ENCODE results near the gene MACROD2. TPM values are rescaled to one million over a fixed set of nuclear protein-coding genes. Genes with fewer than 3 reads are reported as not detected.

The MACROD2 gene
- total RNA-seq, 1 donor from 2014 or later: 0.23 TPM

GRCh38 chr20:14848806-14849205 lies 853.5 kb downstream of the MACROD2 start:
- no peak for DNase-seq (ENCODE audit: low read depth)
- TF ChIP-seq, protein P1, sequence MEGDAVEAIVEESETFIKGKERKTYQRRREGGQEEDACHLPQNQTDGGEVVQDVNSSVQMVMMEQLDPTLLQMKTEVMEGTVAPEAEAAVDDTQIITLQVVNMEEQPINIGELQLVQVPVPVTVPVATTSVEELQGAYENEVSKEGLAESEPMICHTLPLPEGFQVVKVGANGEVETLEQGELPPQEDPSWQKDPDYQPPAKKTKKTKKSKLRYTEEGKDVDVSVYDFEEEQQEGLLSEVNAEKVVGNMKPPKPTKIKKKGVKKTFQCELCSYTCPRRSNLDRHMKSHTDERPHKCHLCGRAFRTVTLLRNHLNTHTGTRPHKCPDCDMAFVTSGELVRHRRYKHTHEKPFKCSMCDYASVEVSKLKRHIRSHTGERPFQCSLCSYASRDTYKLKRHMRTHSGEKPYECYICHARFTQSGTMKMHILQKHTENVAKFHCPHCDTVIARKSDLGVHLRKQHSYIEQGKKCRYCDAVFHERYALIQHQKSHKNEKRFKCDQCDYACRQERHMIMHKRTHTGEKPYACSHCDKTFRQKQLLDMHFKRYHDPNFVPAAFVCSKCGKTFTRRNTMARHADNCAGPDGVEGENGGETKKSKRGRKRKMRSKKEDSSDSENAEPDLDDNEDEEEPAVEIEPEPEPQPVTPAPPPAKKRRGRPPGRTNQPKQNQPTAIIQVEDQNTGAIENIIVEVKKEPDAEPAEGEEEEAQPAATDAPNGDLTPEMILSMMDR (conservative IDR thresholded peaks at IDR 0.05; ENCODE audit: low read depth, low read length): no peak
- H3K4me3 ChIP-seq (ENCODE audit: low read depth, low read length): no peak overlapping the region

- TF ChIP-seq, protein P1 (conservative IDR thresholded peaks at IDR 0.05; ENCODE audit: low read depth, low read length): no peak
- no peak for DNase-seq (ENCODE audit: low read depth)
- H3K4me3 ChIP-seq (ENCODE audit: low read depth, low read length): no peak overlapping the region
Measured at GRCh38 chr20:14853079-14853478, 857.8 kb downstream of the MACROD2 start.

DNA sequence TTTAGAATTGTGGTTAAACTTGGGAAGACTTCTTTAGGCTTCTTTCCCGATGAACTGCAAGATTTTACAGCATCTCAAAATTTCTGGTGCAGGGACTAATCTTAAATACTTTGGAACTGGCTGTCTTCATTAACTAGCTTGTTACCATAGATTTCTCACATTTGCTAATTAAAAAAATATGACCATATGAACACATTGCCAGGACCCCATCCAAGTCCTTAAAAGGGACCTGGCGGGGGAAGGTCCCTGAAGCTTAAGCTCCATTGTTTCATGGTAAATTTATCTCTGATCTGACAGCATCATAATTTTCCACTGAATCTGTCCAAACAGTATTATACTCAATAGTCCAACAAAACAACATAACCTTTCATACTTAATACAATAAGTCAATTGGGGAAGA lies 859.9 kb downstream of the MACROD2 start:
- H3K4me3 ChIP-seq (ENCODE audit: low read depth, low read length): no peak overlapping the region
- TF ChIP-seq, protein P1 (conservative IDR thresholded peaks at IDR 0.05; ENCODE audit: low read depth, low read length): no peak
- no peak for DNase-seq (ENCODE audit: low read depth)

DNA sequence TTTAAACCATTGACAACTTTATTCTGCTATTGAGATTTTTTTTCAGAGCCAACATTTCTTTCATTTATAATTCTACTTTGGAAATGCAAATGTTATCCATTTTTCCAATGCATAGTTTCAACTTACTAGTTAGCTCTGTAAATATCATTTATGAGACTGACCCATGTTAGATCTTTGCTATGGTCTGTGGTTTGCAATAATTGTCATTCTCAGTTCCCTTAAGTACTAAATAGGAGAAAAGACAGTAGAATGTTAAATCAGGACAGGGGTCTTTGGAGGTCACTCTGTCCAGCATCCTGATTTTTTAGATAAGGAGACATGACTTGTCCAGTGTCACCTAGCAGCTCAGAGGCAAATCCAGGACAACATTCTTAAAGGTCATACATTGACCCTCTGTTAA lies 864.3 kb downstream of the MACROD2 start:
- TF ChIP-seq, protein P1 (conservative IDR thresholded peaks at IDR 0.05; ENCODE audit: low read depth, low read length): no peak
- H3K4me3 ChIP-seq (ENCODE audit: low read depth, low read length): no peak overlapping the region
- no peak for DNase-seq (ENCODE audit: low read depth)

- H3K4me3 ChIP-seq (ENCODE audit: low read depth, low read length): no peak overlapping the region
- DNase-seq (ENCODE audit: low read depth): no peak
- TF ChIP-seq, protein P1 (conservative IDR thresholded peaks at IDR 0.05; ENCODE audit: low read depth, low read length): no peak
Measured at GRCh38 chr20:14860410-14860814, 865.1 kb downstream of the MACROD2 start.

GRCh38 chr20:14861028-14861699 lies 865.8 kb downstream of the MACROD2 start:
- TF ChIP-seq, protein P1 (conservative IDR thresholded peaks at IDR 0.05; ENCODE audit: low read depth, low read length): no peak
- DNase-seq (ENCODE audit: low read depth): no peak
- H3K4me3 ChIP-seq (ENCODE audit: low read depth, low read length): no peak overlapping the region

GRCh38 chr20:14865169-14865568 lies 869.9 kb downstream of the MACROD2 start:
- TF ChIP-seq, protein P1 (conservative IDR thresholded peaks at IDR 0.05; ENCODE audit: low read depth, low read length): no peak
- DNase-seq (ENCODE audit: low read depth): peak; percentile 49
- H3K4me3 ChIP-seq (ENCODE audit: low read depth, low read length): no peak overlapping the region

All from epithelial cell of proximal tubule (primary cell).